ENCODE data around the gene TMEM51. TPM values are rescaled to one million over a fixed set of nuclear protein-coding genes. Genes with fewer than 3 reads are reported as not detected.

TMEM51 gene
- total RNA-seq, 1 experiment from 2014 or later, result 1.7 TPM

- H3K36me3 ChIP-seq (ENCODE audit: insufficient read depth, low read length, poor library complexity, severe bottlenecking), result no peaks in the 10 kb centered on the region
- no peak overlapping the region for H3K4me3 ChIP-seq (ENCODE audit: low read depth, low read length, poor library complexity, severe bottlenecking)
- ChIA-PET POLR2A (ENCODE audit: low non-redundant PET) (no interaction called here), CTCF (no interaction called here)
- no peak for TF ChIP-seq EZH2 (IDR thresholded peaks at IDR 0.05; ENCODE audit: borderline replicate concordance, low read depth, low read length, poor library complexity, severe bottlenecking)
- TF ChIP-seq CTCF (conservative IDR thresholded peaks at IDR 0.05; ENCODE audit: low read depth, low read length), result no peak
- no peaks in the 10 kb centered on the region for H3K27me3 ChIP-seq (replicated peaks; ENCODE audit: insufficient read depth, low read depth, low read length, poor library complexity)
- no TSS peak for BruUV-seq (replicated peaks)
- H3K4me1 ChIP-seq (ENCODE audit: insufficient read depth, low read length, poor library complexity, severe bottlenecking), result peaks cover 13% of the 10 kb centered on the region
- H3K9me3 ChIP-seq (ENCODE audit: low read depth, low read length, poor library complexity, severe bottlenecking), result no peaks in the 10 kb centered on the region
- intact Hi-C loops (cut with micrococcal nuclease; ENCODE audit: unreplicated experiment), result no loop called here
- no peak for DNase-seq (ENCODE audit: low spot score)
- no peak overlapping the region for H3K27ac ChIP-seq (ENCODE audit: low read depth, low read length, poor library complexity, severe bottlenecking)
Observed at GRCh38 chr1:15158506-15159165, 5.1 kb downstream of the TMEM51 start.

- Histone ChIP-seq H3K4me3 (ENCODE audit: low read depth, low read length, poor library complexity, severe bottlenecking) (no peak overlapping the region), H3K4me1 (ENCODE audit: insufficient read depth, low read length, poor library complexity, severe bottlenecking) (peaks cover 13% of the 10 kb centered on the region), H3K27me3 (replicated peaks; ENCODE audit: insufficient read depth, low read depth, low read length, poor library complexity) (no peaks in the 10 kb centered on the region), H3K36me3 (ENCODE audit: insufficient read depth, low read length, poor library complexity, severe bottlenecking) (no peaks in the 10 kb centered on the region), H3K27ac (ENCODE audit: low read depth, low read length, poor library complexity, severe bottlenecking) (no peak overlapping the region), H3K9me3 (ENCODE audit: low read depth, low read length, poor library complexity, severe bottlenecking) (no peaks in the 10 kb centered on the region)
- ChIA-PET CTCF (no interaction called here), POLR2A (ENCODE audit: low non-redundant PET) (no interaction called here)
- intact Hi-C loops (cut with micrococcal nuclease; ENCODE audit: unreplicated experiment), result no loop called here
- BruUV-seq (replicated peaks), result no TSS peak
- DNase-seq (ENCODE audit: low spot score), result no peak
- TF ChIP-seq CTCF (conservative IDR thresholded peaks at IDR 0.05; ENCODE audit: low read depth, low read length), result no peak
- no peak for TF ChIP-seq EZH2 (IDR thresholded peaks at IDR 0.05; ENCODE audit: borderline replicate concordance, low read depth, low read length, poor library complexity, severe bottlenecking)
Observed at GRCh38 chr1:15159166-15159555, 5.6 kb downstream of the TMEM51 start.

- Histone ChIP-seq H3K36me3 (ENCODE audit: insufficient read depth, low read length, poor library complexity, severe bottlenecking) (no peaks in the 10 kb centered on the region), H3K9me3 (ENCODE audit: low read depth, low read length, poor library complexity, severe bottlenecking) (no peaks in the 10 kb centered on the region), H3K27me3 (replicated peaks; ENCODE audit: insufficient read depth, low read depth, low read length, poor library complexity) (no peaks in the 10 kb centered on the region), H3K4me3 (ENCODE audit: low read depth, low read length, poor library complexity, severe bottlenecking) (no peak overlapping the region), H3K4me1 (ENCODE audit: insufficient read depth, low read length, poor library complexity, severe bottlenecking) (peaks cover 5% of the 10 kb centered on the region), H3K27ac (ENCODE audit: low read depth, low read length, poor library complexity, severe bottlenecking) (no peak overlapping the region)
- no TSS peak for BruUV-seq (replicated peaks)
- DNase-seq (ENCODE audit: low spot score), result no peak
- POLR2A ChIA-PET (ENCODE audit: low non-redundant PET), result no interaction called here
- CTCF ChIA-PET, result no interaction called here
- TF ChIP-seq EZH2 (IDR thresholded peaks at IDR 0.05; ENCODE audit: borderline replicate concordance, low read depth, low read length, poor library complexity, severe bottlenecking), result no peak
- no peak for TF ChIP-seq CTCF (conservative IDR thresholded peaks at IDR 0.05; ENCODE audit: low read depth, low read length)
- intact Hi-C loops (cut with micrococcal nuclease; ENCODE audit: unreplicated experiment), result no loop called here
Observed at GRCh38 chr1:15160626-15161025, 7.1 kb downstream of the TMEM51 start.
